IMR-90 (cell line): ENCODE measurements around the gene TLDC2. TPM values are rescaled to one million over a fixed set of nuclear protein-coding genes. Genes with fewer than 3 reads are reported as not detected.
A peak's percentile ranks its signal among the peaks of the same experiment; 100 is the strongest.

ENCODE experiments used
- ATAC-seq: fragments of 200-7000 bp; cut with Tn5 transposase; 2 replicates; pipeline ENCODE4 v1.9.1; 2020; ENCODE audit warnings: low read depth, mild to moderate bottlenecking, moderate library complexity
- BruUV-seq: library from RNA; stranded (reverse); fragments of 400-500 nt; replicated peaks from 2 replicates; lab custom pipeline; 2021; lab: Mats Ljungman, UMichigan
- CTCF ChIA-PET: fragments of 300-600 bp; formaldehyde crosslinking; extraction: SDS; loops from one replicate; lab custom pipeline; 2021; ENCODE audit warnings: antibody characterized with exemption; lab: Yijun Ruan, JAX
- POLR2A ChIA-PET: fragments of 300-600 bp; sonication (Branson Sonifier 250); formaldehyde crosslinking; loops from one replicate; lab custom pipeline; 2022; ENCODE audit warnings: antibody characterized with exemption; ENCODE audit not compliant: unreplicated experiment; lab: Charles Lee
- DNase-seq: peaks from one replicate; pipeline ENCODE4 v3.0.0; 2013
- H2AFZ ChIP-seq: replicated peaks from 2 replicates; pipeline ENCODE3; 2013; ENCODE audit warnings: low read length, mild to moderate bottlenecking; ENCODE audit not compliant: poor library complexity
- H2AK5ac ChIP-seq: 2 replicates; pipeline ENCODE4 v1.6.1; 2013; ENCODE audit warnings: low read depth, low read length, inconsistent platforms
- H2AK9ac ChIP-seq: replicated peaks from 2 replicates; pipeline ENCODE3; 2013; ENCODE audit warnings: mild to moderate bottlenecking, low read depth, low read length, moderate library complexity; ENCODE audit not compliant: poor library complexity
- H2BK120ac ChIP-seq: 2 replicates; pipeline ENCODE4 v1.6.1; 2013; ENCODE audit warnings: low read depth, low read length, inconsistent platforms
- H2BK15ac ChIP-seq: 3 replicates; pipeline ENCODE4 v1.6.1; 2013; ENCODE audit warnings: low read depth, low read length, inconsistent platforms
- H2BK20ac ChIP-seq: 2 replicates; pipeline ENCODE4 v1.6.1; 2013; ENCODE audit warnings: low read depth, mild to moderate bottlenecking, inconsistent platforms, low read length, moderate library complexity
- H2BK5ac ChIP-seq: 2 replicates; pipeline ENCODE4 v1.6.1; 2013; ENCODE audit warnings: mild to moderate bottlenecking, low read depth, low read length, inconsistent platforms; ENCODE audit not compliant: poor library complexity, severe bottlenecking
- H3K14ac ChIP-seq: replicated peaks from 2 replicates; pipeline ENCODE4 v1.6.1; 2013; ENCODE audit warnings: low read depth, low read length, inconsistent platforms
- H3K18ac ChIP-seq: 2 replicates; pipeline ENCODE4 v1.6.1; 2013; ENCODE audit warnings: low read depth, low read length, control low read depth
- H3K23ac ChIP-seq: 2 replicates; pipeline ENCODE4 v1.6.1; 2013; ENCODE audit warnings: low read depth, low read length, inconsistent platforms
- H3K27ac ChIP-seq: 2 replicates; pipeline ENCODE4 v1.5.1; 2013; ENCODE audit warnings: mild to moderate bottlenecking, control low read depth, low read length; ENCODE audit not compliant: insufficient read depth
- H3K27me3 ChIP-seq: 2 replicates; pipeline ENCODE4 v1.6.1; 2013; ENCODE audit warnings: low read length; ENCODE audit not compliant: control insufficient read depth, insufficient read depth
- H3K36me3 ChIP-seq: 2 replicates; pipeline ENCODE4 v1.6.1; 2013; ENCODE audit warnings: low read length, mixed read lengths; ENCODE audit not compliant: control insufficient read depth, insufficient read depth
- H3K4ac ChIP-seq: 2 replicates; pipeline ENCODE4 v1.6.1; 2013; ENCODE audit warnings: low read depth, low read length, inconsistent platforms
- H3K4me1 ChIP-seq: 2 replicates; pipeline ENCODE4 v1.6.1; 2013; ENCODE audit warnings: low read length, mixed read lengths; ENCODE audit not compliant: control insufficient read depth, insufficient read depth
- H3K4me2 ChIP-seq: 2 replicates; pipeline ENCODE4 v1.6.1; 2013; ENCODE audit warnings: low read depth, mild to moderate bottlenecking, control low read depth, low read length, moderate library complexity
- H3K4me3 ChIP-seq: 2 replicates; pipeline ENCODE4 v1.5.1; 2013; ENCODE audit warnings: low read depth, mild to moderate bottlenecking, control low read depth, low read length, moderate library complexity; ENCODE audit not compliant: insufficient read depth
- H3K56ac ChIP-seq: 2 replicates; pipeline ENCODE4 v1.6.1; 2013; ENCODE audit warnings: low read length, inconsistent platforms; ENCODE audit not compliant: insufficient read depth; ENCODE audit errors: extremely low read depth
- H3K79me1 ChIP-seq, 2 experiments: 2 replicates each; pipeline ENCODE4 v1.6.1; 2013; ENCODE audit warnings: low read length in 2 of 2, inconsistent platforms in 1 of 2, low read depth in 1 of 2
- H3K9ac ChIP-seq: 2 replicates; pipeline ENCODE4 v1.6.1; 2013; ENCODE audit warnings: low read depth, low read length, control low read depth
- H3K9me1 ChIP-seq: 2 replicates; pipeline ENCODE4 v1.6.1; 2013; ENCODE audit warnings: low read length, inconsistent platforms; ENCODE audit not compliant: insufficient read depth
- H3K9me3 ChIP-seq: 2 replicates; pipeline ENCODE4 v1.6.1; 2013; ENCODE audit warnings: low read length; ENCODE audit not compliant: control insufficient read depth, insufficient read depth
- H4K20me1 ChIP-seq: 2 replicates; pipeline ENCODE4 v1.6.1; 2013; ENCODE audit warnings: low read length, inconsistent platforms; ENCODE audit not compliant: insufficient read depth
- H4K5ac ChIP-seq: 2 replicates; pipeline ENCODE4 v1.6.1; 2013; ENCODE audit warnings: mild to moderate bottlenecking, low read depth, low read length, control low read depth
- H4K8ac ChIP-seq, 2 experiments: 2 replicates each; pipeline ENCODE4 v1.6.1; 2013; ENCODE audit warnings: low read depth in 2 of 2, low read length in 2 of 2, control low read depth in 1 of 2, inconsistent platforms in 1 of 2
- H4K91ac ChIP-seq: 2 replicates; pipeline ENCODE4 v1.6.1; 2013; ENCODE audit warnings: low read depth, low read length, inconsistent platforms; ENCODE audit not compliant: insufficient read depth
- CEBPB ChIP-seq: IDR thresholded peaks from 2 replicates; pipeline ENCODE4 v1.6.1; 2012; ENCODE audit warnings: low read depth, low read length, improper control_type of control experiment
- CTCF ChIP-seq: conservative IDR thresholded peaks from 2 replicates; pipeline ENCODE4 v1.5.1; 2012; ENCODE audit warnings: mild to moderate bottlenecking, low read depth, low read length, improper control_type of control experiment
- ELK1 ChIP-seq: fragments of 150-350 bp; IDR thresholded peaks from 2 replicates; pipeline ENCODE4 v1.6.1; 2016; ENCODE audit warnings: low read depth, mild to moderate bottlenecking, low read length, moderate library complexity, borderline replicate concordance
- FOS ChIP-seq: fragments of 150-350 bp; IDR thresholded peaks from 2 replicates; pipeline ENCODE4 v1.6.1; 2016; ENCODE audit warnings: low read depth, low read length
- MAFK ChIP-seq: IDR thresholded peaks from 2 replicates; pipeline ENCODE4 v1.6.1; 2012; ENCODE audit warnings: low read depth, low read length, improper control_type of control experiment
- MAZ ChIP-seq: IDR thresholded peaks from 2 replicates; pipeline ENCODE4 v1.6.1; 2012; ENCODE audit warnings: low read depth, mild to moderate bottlenecking, low read length, improper control_type of control experiment, moderate library complexity, borderline replicate concordance
- NFE2L2 ChIP-seq: fragments of 150-350 bp; IDR thresholded peaks from 2 replicates; pipeline ENCODE4 v1.6.1; 2016; ENCODE audit warnings: low read depth, mild to moderate bottlenecking, low read length
- RAD21 ChIP-seq: IDR thresholded peaks from 2 replicates; pipeline ENCODE4 v1.6.1; 2012; ENCODE audit warnings: low read length, improper control_type of control experiment
- WGBS, 2 experiments: methylation state at CpG; one replicate each; pipeline versions ENCODE4 v1.1.5 to v1.1.7; 2013; ENCODE audit warnings: missing lambda C conversion rate in 2 of 2; ENCODE audit not compliant: insufficient read length in 1 of 2; ENCODE audit errors: extremely low coverage in 2 of 2; 5-methylcytosine and 5-hydroxymethylcytosine counted together
- dilution Hi-C: fragments of 300-500 bp; cut with HindIII; formaldehyde crosslinking; loops from one replicate; pipeline ENCODE4 v1.14.3; 2018; ENCODE audit warnings: low sequenced_read_pairs; ENCODE audit not compliant: unreplicated experiment
- in situ Hi-C: fragments of 300-500 bp; cut with MboI; formaldehyde crosslinking; loops from 3 replicates; pipeline ENCODE4 v1.14.3; 2019; ENCODE audit warnings: low sequenced_read_pairs, inconsistent platforms, mixed read lengths
- intact Hi-C: fragments of 100-400 bp; cut with micrococcal nuclease; formaldehyde crosslinking; loops from 2 replicates; pipeline ENCODE4 v1.10.0; 2022
- polyA plus RNA-seq, 3 experiments: library from polyadenylated mRNA; depleted of rRNA; stranded (reverse); fragments of >200 nt; gene quantifications; 2 replicates each; pipeline ENCODE4 v1.2.3, GENCODE V29; 2012; ENCODE audit warnings: low replicate concordance in 1 of 3
- total RNA-seq: library from RNA; depleted of rRNA; stranded (reverse); fragments of >200 nt; gene quantifications from 2 replicates; pipeline ENCODE4 v1.2.3, GENCODE V29; 2012

TLDC2 gene
- total and polyA plus RNA-seq, 2 of the 4 experiments (the other 2 are of a cell fraction), result 0.18 to 0.19 TPM

- no peak for DNase-seq
- no peak overlapping the region for H2BK15ac ChIP-seq
- H4K8ac ChIP-seq, result no peak overlapping the region
- no peak for ATAC-seq
- no peak overlapping the region for H2AK9ac ChIP-seq
- no peak overlapping the region for H3K4me2 ChIP-seq
- no CpG with 5 or more reads among the region's 2 CpGs for WGBS, 2 experiments
- intact Hi-C loops, result no loop called here
- H2BK120ac ChIP-seq, result no peak overlapping the region
- H3K9ac ChIP-seq, result no peak overlapping the region
- in situ Hi-C loops, result no loop called here
- no peak overlapping the region for H2AFZ ChIP-seq
- H3K4me1 ChIP-seq, result peaks cover 38% of the 10 kb centered on the region
- H3K27ac ChIP-seq, result no peak overlapping the region
- H3K9me1 ChIP-seq, result peaks cover 36% of the 10 kb centered on the region
- peaks cover 36 to 81% of the 10 kb centered on the region in 2 experiments for H3K79me1 ChIP-seq
- no peak overlapping the region for H4K5ac ChIP-seq
- no peak overlapping the region for H2BK5ac ChIP-seq
- no peak overlapping the region for H3K56ac ChIP-seq
- no peak overlapping the region; the same call in 1 of the 2 replicates for H3K23ac ChIP-seq
- no peak for TF ChIP-seq CEBPB
- no peak for TF ChIP-seq MAZ
- no peak for TF ChIP-seq ELK1
- TF ChIP-seq NFE2L2, result no peak
- peak; percentile 45; the same call in 1 of the 2 replicates for TF ChIP-seq MAFK
- no peak for TF ChIP-seq FOS
- no peak for TF ChIP-seq CTCF
- TF ChIP-seq RAD21, result no peak
- no peak overlapping the region for H3K4me3 ChIP-seq
- H4K91ac ChIP-seq, result no peak overlapping the region
- ChIA-PET POLR2A (no interaction called here), CTCF (no interaction called here)
- no peak overlapping the region for H3K4ac ChIP-seq
- no peak overlapping the region for H3K14ac ChIP-seq
- peaks cover 3% of the 10 kb centered on the region for H3K9me3 ChIP-seq
- peak overlapping the region; percentile 40; the same call in 1 of the 2 replicates for H2AK5ac ChIP-seq
- H2BK20ac ChIP-seq, result no peak overlapping the region
- no peak overlapping the region for H3K18ac ChIP-seq
- H3K27me3 ChIP-seq, result no peaks in the 10 kb centered on the region
- dilution Hi-C loops, result no loop called here
- H4K20me1 ChIP-seq, result peaks cover 34% of the 10 kb centered on the region
- BruUV-seq, result no TSS peak
- H3K36me3 ChIP-seq, result peaks cover 10% of the 10 kb centered on the region; the same call in 1 of the 2 replicates
These were observed 24.4 kb upstream of the TLDC2 start for GRCh38 chr20:36851490-36851889.
